CD14-positive monocyte (primary cell): ENCODE measurements around the gene DDX6. TPM values are rescaled to one million over a fixed set of nuclear protein-coding genes. Genes with fewer than 3 reads are reported as not detected.

Experiments
- DNase-seq, 3 donors: peaks; one replicate each; pipeline ENCODE4 v3.0.0-alpha.2; 2011 to 2022
- H2AFZ ChIP-seq: 2 replicates; pipeline ENCODE4 v1.6.0; 2012; ENCODE audit warnings: mild to moderate bottlenecking, low read depth, low read length, inconsistent platforms; ENCODE audit not compliant: insufficient read depth, poor library complexity, severe bottlenecking
- H3K27ac ChIP-seq, 2 donors: 1 replicate in 1 of 2; 2 replicates in 1 of 2; pipeline ENCODE4 v1.5.1; 2012 to 2013; ENCODE audit warnings: low read length in 2 of 2, control low read depth in 1 of 2, inconsistent platforms in 1 of 2, low read depth in 1 of 2, mild to moderate bottlenecking in 1 of 2
- H3K27me3 ChIP-seq, 2 donors: one replicate each; pipeline versions ENCODE4 v1.6.0 to v1.6.1; 2011 to 2013; ENCODE audit warnings: low read length in 2 of 2; ENCODE audit not compliant: control insufficient read depth in 2 of 2, insufficient read depth in 2 of 2
- H3K36me3 ChIP-seq, 2 donors: replicated peaks in 1 of 2; 1 replicate in 1 of 2; 2 replicates in 1 of 2; pipeline versions ENCODE4 v1.5.1 to v1.6.1; 2012 to 2013; ENCODE audit warnings: low read length in 2 of 2, control low read depth in 1 of 2, inconsistent platforms in 1 of 2, mild to moderate bottlenecking in 1 of 2; ENCODE audit not compliant: insufficient read depth in 2 of 2, control insufficient read depth in 1 of 2
- H3K4me1 ChIP-seq, 2 donors: 1 replicate in 1 of 2; 2 replicates in 1 of 2; pipeline versions ENCODE4 v1.5.1 to v1.6.1; 2012 to 2013; ENCODE audit warnings: low read length in 2 of 2, control low read depth in 1 of 2, inconsistent platforms in 1 of 2, mild to moderate bottlenecking in 1 of 2, moderate library complexity in 1 of 2; ENCODE audit not compliant: insufficient read depth in 2 of 2, control insufficient read depth in 1 of 2
- H3K4me2 ChIP-seq: replicated peaks from 2 replicates; pipeline ENCODE3; 2012; ENCODE audit warnings: low read length, moderate library complexity, mild to moderate bottlenecking; ENCODE audit not compliant: poor library complexity, severe bottlenecking; ENCODE audit errors: extremely low read depth
- H3K4me3 ChIP-seq, 3 experiments: fragments of 200-600 bp in 1 of 3; sonication (generic) in 1 of 3; replicated peaks in 1 of 3; 1 replicate in 2 of 3; 2 replicates in 1 of 3; pipeline ENCODE4 v1.5.1; 2011 to 2013; ENCODE audit warnings: low read length in 3 of 3, mild to moderate bottlenecking in 3 of 3, control low read depth in 2 of 3, low read depth in 2 of 3, inconsistent platforms in 1 of 3, moderate library complexity in 1 of 3
- H3K79me2 ChIP-seq: 2 replicates; pipeline ENCODE4 v1.6.0; 2012; ENCODE audit warnings: mild to moderate bottlenecking, control low read depth, inconsistent platforms, low read length, moderate library complexity; ENCODE audit not compliant: insufficient read depth
- H3K9ac ChIP-seq: 2 replicates; pipeline ENCODE4 v1.6.0; 2017; ENCODE audit warnings: low read length, mild to moderate bottlenecking; ENCODE audit not compliant: insufficient read depth, poor library complexity, severe bottlenecking
- H3K9me3 ChIP-seq, 2 donors: replicated peaks in 1 of 2; 1 replicate in 1 of 2; 2 replicates in 1 of 2; pipeline versions ENCODE4 v1.5.1 to v1.6.1; 2012 to 2013; ENCODE audit warnings: low read length in 2 of 2, control low read depth in 1 of 2; ENCODE audit not compliant: control insufficient read depth in 1 of 2, insufficient read depth in 1 of 2
- H4K20me1 ChIP-seq: 2 replicates; pipeline ENCODE4 v1.6.0; 2012; ENCODE audit warnings: mild to moderate bottlenecking, low read length, control low read depth, moderate library complexity; ENCODE audit not compliant: insufficient read depth
- H3K27ac Mint-ChIP-seq, 7 donors: one replicate each; pipeline ENCODE4 v1.8.0; 2020; ENCODE audit warnings: mild to moderate bottlenecking in 7 of 7, mixed read lengths in 7 of 7, moderate library complexity in 6 of 7, inconsistent platforms in 2 of 7
- H3K27me3 Mint-ChIP-seq, 3 donors: one replicate each; pipeline ENCODE4 v1.8.0; 2021 to 2022; ENCODE audit warnings: low read depth in 3 of 3, mild to moderate bottlenecking in 3 of 3, mixed read lengths in 3 of 3, moderate library complexity in 3 of 3, inconsistent platforms in 1 of 3
- H3K36me3 Mint-ChIP-seq, 2 donors: one replicate each; pipeline ENCODE4 v1.8.0; 2020; ENCODE audit warnings: mixed read lengths in 2 of 2, inconsistent platforms in 1 of 2, mild to moderate bottlenecking in 1 of 2
- H3K4me1 Mint-ChIP-seq: one replicate; pipeline ENCODE4 v1.8.0; 2020; ENCODE audit warnings: mild to moderate bottlenecking, mixed read lengths
- H3K4me3 Mint-ChIP-seq, 2 donors: one replicate each; pipeline ENCODE4 v1.8.0; 2020; ENCODE audit warnings: mild to moderate bottlenecking in 2 of 2, mixed read lengths in 2 of 2, moderate library complexity in 1 of 2
- H3K9me3 Mint-ChIP-seq, 7 donors: one replicate each; pipeline ENCODE4 v1.8.0; 2020 to 2022; ENCODE audit warnings: mixed read lengths in 7 of 7, mild to moderate bottlenecking in 6 of 7, moderate library complexity in 6 of 7, inconsistent platforms in 2 of 7
- CTCF ChIP-seq: fragments of 200-600 bp; IDR thresholded peaks from one replicate; pipeline ENCODE4 v1.8.0; 2022; ENCODE audit warnings: antibody characterized with exemption, mild to moderate bottlenecking
- WGBS: methylation state at CpG from one replicate; pipeline ENCODE4 v1.1.5; 2013; ENCODE audit warnings: missing lambda C conversion rate; ENCODE audit not compliant: insufficient coverage; 5-methylcytosine and 5-hydroxymethylcytosine counted together
- intact Hi-C, 2 donors: fragments of 100-400 bp; cut with micrococcal nuclease; formaldehyde crosslinking; loops; one replicate each; pipeline versions ENCODE4 v1.15.0 to v1.15.1; 2023
- polyA plus RNA-seq, 3 donors: library from polyadenylated mRNA; depleted of rRNA in 1 of 3; unstranded in 2 of 3; stranded (reverse) in 1 of 3; fragments of 300-500 nt in 2 of 3; fragments of >200 nt in 1 of 3; fragmentation: Illumina TruSeq in 2 of 3; gene quantifications; 1 replicate in 2 of 3; 2 replicates in 1 of 3; pipeline ENCODE4 v1.2.3, GENCODE V29; 2012 to 2021

DDX6 gene
- polyA plus RNA-seq, 3 donors, result 17.8 to 31.9 (median 28.0) TPM

- Histone ChIP-seq H3K27ac (no peak overlapping the region), H3K27me3 (no peaks in the 10 kb centered on the region), H4K20me1 (peaks cover 39% of the 10 kb centered on the region), H3K79me2 (no peaks in the 10 kb centered on the region), H3K9ac (no peak overlapping the region), H3K4me1 (no peaks in the 10 kb centered on the region), H3K36me3 (peaks cover 23 to 38% of the 10 kb centered on the region in 2 donors), H2AFZ (no peak overlapping the region), H3K4me2 (no peak overlapping the region), H3K4me3 (no peak overlapping the region), H3K9me3 (no peaks in the 10 kb centered on the region)
- Mint-ChIP-seq H3K27me3 (peaks cover 0 to 4% (median 0%) of the 10 kb centered on the region in 3 donors), H3K4me1 (no peaks in the 10 kb centered on the region), H3K27ac (peak overlapping the region in 1 of 7 donors; percentile 8), H3K36me3 (peaks cover 29 to 33% of the 10 kb centered on the region in 2 donors), H3K9me3 (no peaks in the 10 kb centered on the region), H3K4me3 (no peak overlapping the region)
- TF ChIP-seq CTCF, result no peak
- intact Hi-C loops, result no loop called here
- no peak for DNase-seq
- no CpG with 5 or more reads among the region's 5 CpGs for WGBS
These were observed 43.9 kb downstream of the DDX6 start for GRCh38 chr11:118746988-118747585.

GRCh38 chr11:118744046-118744445 is 46.9 kb downstream of the DDX6 start:
- H3K27ac Mint-ChIP-seq, result no peak overlapping the region
- peaks cover 3 to 4% of the 10 kb centered on the region in 2 donors for H3K36me3 Mint-ChIP-seq
- Histone ChIP-seq H3K9ac (no peak overlapping the region), H3K4me1 (peaks cover 8 to 9% of the 10 kb centered on the region in 2 donors), H3K4me3 (no peak overlapping the region), H3K9me3 (no peaks in the 10 kb centered on the region), H3K27me3 (no peaks in the 10 kb centered on the region), H3K79me2 (no peaks in the 10 kb centered on the region), H3K36me3 (peaks cover 3 to 10% of the 10 kb centered on the region in 2 donors), H3K4me2 (no peak overlapping the region), H2AFZ (no peak overlapping the region), H4K20me1 (peaks cover 16% of the 10 kb centered on the region), H3K27ac (no peak overlapping the region)
- H3K9me3 Mint-ChIP-seq, result peaks cover 0 to 4% (median 0%) of the 10 kb centered on the region in 7 donors
- intact Hi-C loops, result no loop called here
- no peak for DNase-seq
- peaks cover 9% of the 10 kb centered on the region for H3K4me1 Mint-ChIP-seq
- no peak overlapping the region for H3K4me3 Mint-ChIP-seq
- no CpG with 5 or more reads among the region's 4 CpGs for WGBS
- H3K27me3 Mint-ChIP-seq, result peaks cover 0 to 4% (median 0%) of the 10 kb centered on the region in 3 donors
- no peak for TF ChIP-seq CTCF
